GM12872 (cell line): ENCODE data around the gene PDE4B.

Source experiments
- CTCF ChIP-seq: IDR thresholded peaks from 3 replicates; pipeline ENCODE4 v1.5.1; 2011; ENCODE audit warnings: low read depth, mild to moderate bottlenecking, low read length, moderate library complexity; ENCODE audit not compliant: insufficient read depth

The PDE4B gene

GRCh38 chr1:66124670-66125069 lies 332.0 kb downstream of the PDE4B start:
- TF ChIP-seq CTCF: no peak

GRCh38 chr1:66132324-66132723 lies 339.6 kb downstream of the PDE4B start:
- no peak for TF ChIP-seq CTCF

- TF ChIP-seq CTCF: no peak
These were observed 341.3 kb downstream of the PDE4B start for GRCh38 chr1:66134004-66134403.

GRCh38 chr1:66135161-66135560 lies 342.5 kb downstream of the PDE4B start:
- TF ChIP-seq CTCF: no peak

- no peak for TF ChIP-seq CTCF
These were observed 344.5 kb downstream of the PDE4B start for GRCh38 chr1:66137235-66137634.

- TF ChIP-seq CTCF: no peak
These were observed 345.9 kb downstream of the PDE4B start for GRCh38 chr1:66138613-66139012.

GRCh38 chr1:66140072-66140471 lies 347.4 kb downstream of the PDE4B start:
- no peak for TF ChIP-seq CTCF

- no peak for TF ChIP-seq CTCF
These were observed 351.0 kb downstream of the PDE4B start for GRCh38 chr1:66143651-66144050.
